HG03565 (cell line): Measurements from ENCODE around the gene GFOD1.

ENCODE experiments used
- ATAC-seq: cut with Tn5 transposase; IDR thresholded peaks from one replicate; pipeline ENCODE4 v1.9.1; 2021; ENCODE audit warnings: mild to moderate bottlenecking, moderate library complexity; ENCODE audit not compliant: unreplicated experiment

The GFOD1 gene

DNA sequence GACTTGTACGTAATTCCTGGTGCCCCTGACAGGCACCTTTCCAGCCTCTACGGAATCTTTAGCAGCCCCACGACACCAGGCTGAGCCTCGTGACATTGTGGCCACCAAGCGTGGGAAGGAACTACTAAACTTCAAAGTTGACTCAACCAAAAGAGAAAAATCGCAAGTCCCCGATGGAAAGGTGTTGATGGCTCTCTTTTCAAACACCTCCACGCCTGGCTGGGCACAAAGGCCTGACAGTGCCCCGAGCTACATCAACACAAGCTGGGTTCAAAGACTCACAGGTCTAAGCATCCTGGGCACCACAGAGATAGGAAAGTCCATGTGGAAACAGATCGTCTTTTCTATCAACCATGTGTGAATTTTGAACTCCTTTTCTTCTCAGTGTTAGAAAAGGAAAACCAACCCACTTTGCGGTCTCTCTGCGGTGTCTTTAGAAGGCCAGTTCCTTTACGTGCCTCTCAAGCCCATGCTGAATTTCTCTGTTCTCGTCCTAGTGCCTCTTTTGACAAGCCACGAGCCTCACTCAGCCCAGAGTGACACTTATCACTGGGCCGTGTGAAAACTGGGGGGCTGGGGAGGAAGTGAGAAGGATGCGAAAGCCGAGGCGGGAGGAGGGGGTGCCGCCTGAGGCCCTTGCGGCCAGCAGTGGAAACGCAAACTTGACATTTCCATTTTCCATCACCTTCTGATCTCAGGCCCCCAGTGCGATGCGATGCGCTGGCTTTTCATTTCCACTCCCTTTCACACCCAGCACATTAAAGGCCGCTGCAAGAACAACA, 59.4 kb downstream of the GFOD1 start:
- ATAC-seq = peak; percentile 47

DNA sequence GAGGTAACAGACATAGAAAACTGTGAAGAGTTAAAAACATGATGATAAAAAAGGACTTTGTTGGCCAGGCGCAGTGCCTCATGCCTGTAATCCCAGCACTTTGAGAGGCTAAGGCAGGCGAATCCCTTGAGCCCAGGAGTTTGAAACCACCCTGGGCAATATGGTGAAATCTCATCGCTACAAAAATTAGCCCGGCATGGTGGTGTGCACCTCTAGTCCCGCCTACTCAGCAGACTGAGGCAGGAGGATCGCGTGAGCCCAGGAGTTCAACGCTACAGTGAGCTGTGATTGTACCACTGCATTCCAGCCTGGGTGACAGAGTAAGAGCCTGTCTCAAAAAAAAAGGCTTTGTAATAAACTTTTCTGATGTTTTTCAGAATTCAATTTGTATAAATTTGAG, 60.1 kb downstream of the GFOD1 start:
- peak; percentile 19 for ATAC-seq

DNA sequence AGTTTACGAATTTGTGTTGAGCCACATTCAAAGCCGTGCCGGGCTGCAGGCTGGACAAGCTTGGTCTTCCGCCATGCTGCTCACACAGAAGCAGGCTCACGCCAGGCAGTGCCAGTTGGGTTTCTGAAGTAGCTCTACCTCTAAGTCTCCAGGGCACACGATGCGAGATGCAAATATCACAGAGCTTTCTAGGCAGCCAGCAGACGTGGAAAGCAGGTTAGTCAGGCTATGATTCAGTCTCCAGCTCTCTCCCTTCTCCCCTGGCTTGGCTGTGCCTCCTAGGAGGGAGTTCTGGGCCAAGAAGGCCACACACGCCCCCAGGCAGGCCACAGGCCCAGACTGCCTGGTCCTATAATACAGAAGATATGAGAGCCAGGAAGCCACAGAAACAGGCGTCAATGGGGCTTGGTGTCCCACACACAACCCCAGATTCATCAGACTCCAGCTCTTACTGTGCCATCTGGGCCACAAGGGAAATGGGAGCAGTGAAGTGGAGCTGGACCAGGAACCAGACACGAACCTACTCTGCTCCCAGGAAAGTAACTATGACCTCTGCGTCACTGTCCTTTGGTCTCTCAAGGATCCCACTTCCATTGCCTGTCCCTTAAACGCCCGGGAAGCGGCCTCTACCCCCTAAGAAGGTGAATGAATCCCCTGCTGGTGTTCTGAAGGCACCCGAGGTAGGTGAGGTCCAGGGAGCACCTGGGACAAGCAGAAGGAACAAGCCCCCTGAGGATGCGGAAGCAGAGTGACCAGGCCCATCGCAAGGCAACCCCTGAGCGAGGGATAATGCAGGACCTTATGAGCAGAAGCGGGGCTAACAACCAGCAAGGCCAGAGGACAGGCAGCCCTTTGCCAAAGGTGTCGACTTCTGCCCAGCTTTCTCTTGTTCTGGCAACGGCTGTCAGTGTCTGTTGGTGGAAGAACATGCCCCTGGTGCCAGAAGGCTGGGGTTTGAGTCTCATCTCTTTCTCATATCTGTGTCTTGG, 61.2 kb downstream of the GFOD1 start:
- ATAC-seq = no peak

DNA sequence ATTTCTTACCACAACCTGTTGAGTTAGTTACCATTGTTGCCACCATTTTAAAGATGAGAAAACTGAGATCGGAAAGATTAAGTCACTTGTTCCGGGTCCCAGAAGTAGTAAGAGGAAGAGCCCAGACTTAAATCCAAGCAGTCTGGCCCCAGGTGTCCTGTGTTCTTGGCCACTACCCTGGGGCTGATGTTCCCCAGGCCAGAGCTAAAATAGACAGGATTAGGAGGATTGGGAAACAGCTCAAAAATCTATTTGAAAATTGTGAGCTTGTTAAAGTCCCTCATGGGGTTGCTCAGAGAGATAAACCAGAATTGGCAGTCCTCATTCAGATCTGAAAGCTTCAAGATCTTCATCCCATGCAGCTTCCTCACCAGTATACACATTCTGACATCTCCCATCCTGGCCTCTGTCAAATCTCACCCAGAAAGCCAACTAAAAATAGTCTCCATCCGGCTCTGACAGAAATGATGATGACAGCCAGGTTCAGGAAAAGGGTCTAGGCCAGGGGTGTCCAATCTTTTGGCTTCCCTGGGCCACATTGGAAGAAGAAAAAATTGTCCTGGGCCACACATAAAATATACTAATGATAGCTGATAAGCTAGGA, 62.0 kb downstream of the GFOD1 start:
- ATAC-seq = no peak

DNA sequence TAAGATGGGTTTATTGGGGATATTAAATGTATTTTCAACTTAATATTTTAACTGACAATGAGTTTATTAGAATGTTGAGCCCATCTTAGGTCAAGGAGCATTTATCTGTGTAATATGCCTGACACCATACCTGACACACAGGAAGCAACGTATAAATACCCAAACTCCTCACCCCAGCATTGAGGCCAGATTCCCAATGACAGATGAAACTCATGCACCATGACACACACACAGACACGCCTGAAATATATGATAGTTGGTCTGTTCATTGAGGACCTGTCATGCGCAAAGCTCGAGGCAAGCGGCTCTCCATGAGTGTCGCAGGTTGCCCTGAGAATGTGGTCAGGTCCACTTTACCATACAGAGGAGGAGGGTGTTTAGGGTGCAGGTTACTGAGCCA, 64.1 kb downstream of the GFOD1 start:
- no peak for ATAC-seq

DNA sequence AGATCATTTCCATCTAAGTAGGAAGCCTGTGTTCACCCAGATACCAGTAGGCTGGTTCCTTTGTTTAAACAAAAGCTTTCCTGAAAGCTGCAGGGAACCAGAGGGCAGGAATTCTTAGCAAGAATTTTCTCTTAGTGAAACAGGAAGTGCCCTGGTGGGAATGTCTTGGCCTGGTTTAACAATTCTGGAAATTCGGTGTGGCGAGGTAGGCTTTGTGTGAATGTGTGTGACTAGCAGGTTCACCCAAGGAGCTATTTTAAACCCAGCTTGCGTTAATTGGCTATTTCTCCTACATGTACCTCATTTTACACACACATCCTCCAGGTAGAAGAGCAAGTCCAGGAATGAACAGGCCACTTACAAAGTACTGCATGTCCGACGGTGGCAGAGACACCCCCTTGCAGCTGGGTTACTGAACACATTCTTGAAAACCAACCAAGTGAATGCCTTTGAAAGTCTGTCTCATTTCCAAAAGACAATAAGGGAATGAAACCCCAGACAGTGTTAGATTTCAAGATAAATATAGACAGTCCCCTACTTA, 64.6 kb downstream of the GFOD1 start:
- ATAC-seq = no peak

DNA sequence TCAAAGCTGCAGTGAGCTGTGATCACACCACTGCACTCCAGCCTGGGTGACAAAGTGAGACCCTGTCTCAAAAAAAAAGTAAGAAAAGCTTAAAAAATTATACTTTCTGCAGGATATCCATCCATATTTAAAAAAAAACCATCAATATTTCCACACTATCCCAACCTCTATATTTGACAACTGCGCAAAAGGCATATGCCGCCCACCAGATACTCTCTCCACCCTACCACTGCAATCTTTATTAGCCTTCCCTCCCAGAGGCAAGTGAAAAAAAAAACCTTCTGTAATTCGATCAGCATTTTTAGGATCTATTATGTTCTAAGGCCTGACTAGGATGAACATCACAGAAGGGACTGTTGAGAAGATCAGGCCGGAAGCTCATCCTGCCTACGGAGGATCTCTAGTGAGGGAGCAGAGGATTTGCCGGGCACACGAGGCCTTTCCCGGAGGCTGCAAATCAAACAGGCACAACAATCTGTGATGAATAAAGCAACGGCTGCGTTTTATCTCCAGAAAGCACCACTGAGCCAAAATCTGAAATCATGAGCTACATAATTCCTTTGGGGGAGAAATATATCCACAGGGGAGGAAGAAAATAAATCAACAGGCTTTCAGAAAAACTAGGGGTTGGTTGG, 65.9 kb downstream of the GFOD1 start:
- ATAC-seq = no peak

DNA sequence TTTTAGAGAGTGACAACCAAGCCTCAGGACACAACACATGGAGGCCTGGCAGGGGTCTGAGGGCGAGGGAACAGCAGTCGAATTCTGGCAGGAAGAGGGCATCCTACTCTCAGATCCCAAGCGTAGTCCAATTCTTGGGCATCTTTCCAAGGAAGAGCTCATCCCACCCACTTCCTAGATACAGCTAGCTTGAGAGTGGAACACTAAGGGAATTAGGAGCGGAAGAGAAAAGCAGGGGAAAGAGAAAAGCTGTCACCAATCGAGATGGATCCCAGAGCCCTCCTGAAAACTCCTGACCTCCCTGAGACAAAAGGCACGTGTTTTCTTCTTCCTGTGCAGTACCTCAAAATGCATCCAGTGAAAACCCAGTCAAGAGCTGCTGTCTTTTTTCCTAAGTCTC, 67.1 kb downstream of the GFOD1 start:
- no peak for ATAC-seq

DNA sequence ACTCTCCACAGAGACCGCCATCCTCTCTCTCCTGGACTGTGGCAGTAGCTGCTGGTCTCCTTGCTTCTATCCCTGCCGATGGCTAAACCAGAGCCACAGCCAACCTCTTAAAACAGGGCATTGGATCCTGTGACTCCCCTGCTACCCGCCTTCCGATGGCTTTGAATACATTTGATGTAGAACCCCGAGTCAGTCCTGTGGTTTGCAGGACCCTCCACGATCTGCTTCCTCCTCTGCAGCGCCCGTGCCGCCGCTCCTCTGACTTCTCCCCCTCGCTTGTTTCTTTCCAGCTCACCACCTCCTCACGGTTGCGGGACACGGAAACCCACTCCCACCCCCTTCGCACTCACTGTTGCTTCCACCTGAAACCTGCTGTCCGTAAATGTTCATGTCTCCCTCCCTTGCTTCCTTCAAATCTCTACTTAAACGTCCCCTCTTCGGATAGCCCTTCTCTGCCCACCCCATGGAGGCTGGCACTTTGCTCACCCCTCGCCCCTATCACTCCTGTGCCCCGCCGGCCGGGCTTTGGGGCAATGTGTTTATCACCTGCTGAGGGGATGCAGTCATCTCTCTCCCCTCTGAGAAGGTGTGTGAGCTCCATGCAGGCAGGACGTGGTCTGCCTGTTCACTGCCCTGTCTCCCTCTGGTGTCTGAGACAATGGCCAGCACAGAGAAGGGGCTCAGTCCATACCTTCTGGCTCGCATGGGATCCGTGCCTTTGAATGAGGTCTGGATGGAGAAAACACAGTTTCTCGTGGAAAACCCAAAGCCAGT, 67.8 kb downstream of the GFOD1 start:
- no peak for ATAC-seq

DNA sequence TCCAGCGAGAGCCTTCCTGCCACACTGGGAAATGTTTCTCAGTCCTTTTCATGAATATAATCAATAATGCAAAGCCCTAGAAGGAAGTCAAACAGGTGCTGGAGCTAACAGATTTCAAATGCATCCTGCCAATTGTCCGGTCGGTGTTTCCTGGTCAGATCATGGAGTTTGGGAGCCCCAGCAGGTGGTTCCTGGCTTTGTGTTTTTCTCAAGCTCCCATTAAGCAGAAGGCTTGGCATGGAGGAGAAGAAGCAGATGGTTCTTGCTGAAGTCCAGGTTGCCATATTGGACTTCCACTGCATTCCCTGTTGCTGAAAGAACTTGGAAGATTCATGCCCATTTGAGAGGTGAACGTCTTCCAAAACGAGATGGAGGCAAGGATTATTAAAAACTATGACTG, 68.6 kb downstream of the GFOD1 start:
- ATAC-seq = no peak

DNA sequence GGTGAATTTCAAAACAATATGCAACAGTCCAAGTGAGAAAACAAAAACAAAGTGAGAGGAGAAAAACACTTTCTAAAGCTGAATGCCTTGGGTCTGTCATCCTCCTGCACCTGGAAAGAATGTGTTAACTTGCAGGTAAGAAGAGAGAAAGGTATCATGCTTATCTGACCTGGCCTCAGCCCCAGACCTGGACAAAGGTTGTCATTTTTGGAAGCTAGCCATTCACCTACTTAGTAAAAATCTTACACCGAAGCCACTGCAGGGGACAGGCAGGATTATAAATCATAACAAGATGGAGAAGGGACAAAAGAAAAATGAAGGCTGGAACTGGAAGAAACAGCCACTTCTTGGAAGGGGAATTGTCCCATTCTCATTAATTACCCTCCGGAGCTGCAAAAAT, 69.4 kb downstream of the GFOD1 start:
- ATAC-seq = no peak

DNA sequence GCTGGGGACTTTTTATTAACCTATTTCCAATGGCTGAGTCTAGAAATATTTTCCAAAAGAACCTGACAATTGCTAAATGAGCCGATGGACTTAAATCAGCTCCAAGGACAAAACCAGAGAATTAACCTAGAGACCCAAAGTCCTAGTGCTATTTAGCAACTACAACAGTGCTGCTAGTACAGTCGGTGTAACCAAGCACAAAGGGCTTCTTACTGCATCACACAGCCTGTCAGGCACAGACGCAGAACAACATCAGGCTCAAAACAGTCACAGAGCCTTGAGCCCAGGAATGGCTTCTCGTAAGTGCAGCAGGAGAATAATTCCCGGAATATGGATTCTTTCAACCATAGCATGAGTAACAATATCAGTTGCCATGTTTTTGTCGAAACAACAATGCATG, 70.0 kb downstream of the GFOD1 start:
- no peak for ATAC-seq

DNA sequence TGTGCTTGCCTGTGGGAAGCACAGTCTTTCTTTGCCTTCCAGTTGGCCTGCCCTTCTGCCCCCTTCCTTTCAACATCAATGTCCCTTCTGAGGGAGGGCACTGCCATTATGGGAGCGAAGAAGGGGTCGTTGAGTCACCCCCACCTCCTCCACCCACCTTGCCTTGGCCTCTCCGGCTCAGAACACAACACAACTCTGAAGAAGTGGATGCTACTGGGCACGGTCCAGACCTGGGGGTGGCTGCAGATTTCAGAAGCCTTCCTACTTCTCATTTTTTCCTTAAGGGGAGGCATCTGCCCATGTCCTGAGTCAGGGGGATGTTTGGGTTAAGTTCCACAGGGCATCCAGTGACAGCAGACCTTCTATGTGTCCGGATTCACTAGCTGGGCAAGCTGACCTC, 72.1 kb downstream of the GFOD1 start:
- ATAC-seq = no peak

DNA sequence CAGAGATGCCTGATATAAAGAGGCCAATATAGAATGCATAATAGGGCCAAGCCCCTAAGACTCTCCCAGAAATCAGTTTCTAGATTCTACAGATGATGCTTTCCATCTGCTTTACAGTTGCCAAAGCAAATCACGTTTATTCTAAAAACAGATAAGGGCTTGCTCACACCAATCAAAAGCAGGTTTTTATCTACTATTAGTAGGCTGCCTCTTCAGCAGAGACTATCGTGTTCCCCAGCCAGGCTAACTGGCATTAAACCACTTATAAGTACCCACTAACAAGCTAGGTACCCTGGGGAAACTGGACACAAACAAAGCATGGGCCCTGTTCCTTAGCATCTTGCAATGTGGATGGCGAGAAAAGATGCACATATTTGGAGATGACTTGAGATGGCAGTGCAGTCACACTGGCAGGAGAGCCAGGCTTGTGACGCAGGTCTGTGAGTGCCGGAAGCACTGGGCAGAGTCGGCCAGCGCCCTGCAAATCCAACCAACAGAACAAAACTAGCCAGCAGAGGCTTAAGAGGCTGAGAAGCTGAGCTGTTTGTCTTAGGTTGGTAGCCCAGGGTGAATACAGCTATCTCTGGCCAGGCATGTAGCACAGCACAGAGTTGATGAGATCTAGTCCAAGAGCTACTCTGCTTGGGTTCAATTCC, 73.4 kb downstream of the GFOD1 start:
- ATAC-seq = no peak

DNA sequence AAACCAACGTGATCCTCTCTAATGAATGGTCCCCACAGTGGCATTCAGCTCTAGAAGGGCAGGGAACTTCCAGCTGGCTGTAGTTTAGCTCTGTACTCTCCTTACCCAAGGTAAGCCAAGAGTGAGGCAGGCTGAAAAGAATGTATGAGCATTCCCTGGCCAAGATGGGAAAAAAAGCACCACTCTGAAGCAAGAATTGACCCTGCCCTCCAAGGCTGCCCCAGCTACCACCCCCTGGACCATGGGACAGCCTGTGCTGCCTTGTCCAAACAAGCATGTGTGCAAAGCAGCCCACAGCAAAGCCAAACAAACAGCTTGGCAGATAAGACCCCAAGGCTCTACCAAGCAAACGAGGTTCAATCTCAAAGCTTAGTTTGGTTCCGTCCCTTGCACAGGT, 73.9 kb downstream of the GFOD1 start:
- ATAC-seq = no peak

DNA sequence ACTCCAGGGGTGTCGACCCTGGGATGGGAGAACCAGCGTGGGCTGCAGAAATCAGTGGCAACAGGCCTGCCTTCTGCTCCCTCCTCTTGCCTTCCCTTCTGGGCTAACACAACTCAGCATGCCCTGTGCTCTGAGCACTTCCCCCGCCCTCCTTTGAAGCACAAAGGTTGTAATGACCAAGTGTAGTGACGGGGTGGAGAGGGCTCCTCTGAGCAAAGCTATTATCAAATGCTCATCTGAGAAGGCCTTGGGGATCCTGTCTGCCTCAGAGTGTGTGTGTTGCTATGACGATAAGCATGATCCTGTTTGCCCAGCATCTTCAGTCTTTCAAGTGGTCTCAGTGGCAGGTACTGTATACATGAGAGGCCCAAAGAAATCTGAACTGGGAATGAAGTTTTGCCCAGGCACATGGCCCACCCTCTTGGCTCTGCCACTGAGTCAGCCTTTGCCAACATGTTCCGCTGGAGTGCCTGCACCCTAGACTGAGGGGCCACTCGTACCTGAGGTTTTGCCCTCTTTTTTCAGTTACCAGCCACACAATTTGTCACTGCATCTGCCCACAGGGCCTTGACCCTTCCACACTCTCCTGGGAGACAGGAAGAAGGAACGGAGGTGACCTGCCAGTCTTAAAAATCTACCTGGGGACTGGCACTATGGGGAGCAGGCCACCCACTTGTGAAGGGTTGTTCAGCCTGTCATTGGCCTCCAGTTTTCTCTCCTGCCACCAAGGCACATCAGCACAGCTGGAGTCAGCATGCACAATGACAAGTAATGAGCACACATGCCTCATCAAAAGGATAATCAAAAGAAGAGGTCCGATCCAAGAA, 74.5 kb downstream of the GFOD1 start:
- no peak for ATAC-seq

DNA sequence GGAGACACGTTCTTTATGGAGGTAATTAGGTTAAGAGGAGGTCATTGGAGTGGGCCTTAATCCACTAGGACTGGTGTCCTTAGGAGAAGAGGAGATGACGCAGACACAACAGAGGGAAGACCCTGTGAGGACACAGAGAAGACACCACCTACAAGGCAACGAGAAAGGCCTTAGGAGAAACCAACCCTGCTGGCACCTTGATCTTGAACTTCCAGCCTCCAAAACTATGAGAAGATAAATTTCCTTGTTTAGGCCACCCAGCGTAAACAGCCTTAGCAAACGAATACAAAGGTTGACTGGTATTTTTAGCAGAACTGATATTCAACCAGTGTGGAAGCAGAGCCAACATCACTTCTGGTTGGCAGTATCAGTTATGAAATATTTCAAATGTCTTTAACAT, 75.2 kb downstream of the GFOD1 start:
- ATAC-seq = no peak

DNA sequence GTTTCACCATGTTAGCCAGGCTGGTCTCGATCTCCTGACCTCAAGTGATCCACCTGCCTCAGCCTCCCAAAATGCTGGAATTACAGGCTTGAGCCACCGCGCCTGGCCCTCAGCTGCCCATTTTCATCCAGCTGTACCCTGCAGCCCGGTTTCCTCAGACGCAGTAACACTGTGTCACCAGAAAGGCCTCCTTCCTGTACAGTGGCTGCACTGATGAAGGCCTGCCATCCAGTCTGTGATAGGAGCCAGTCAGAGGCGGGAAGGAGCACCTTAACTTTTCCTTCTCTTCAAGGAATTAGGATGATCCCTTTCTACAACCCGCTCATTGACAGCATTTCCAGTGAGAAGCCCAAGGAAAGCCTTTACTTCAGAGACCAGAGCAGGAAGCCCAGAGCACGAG, 75.9 kb downstream of the GFOD1 start:
- ATAC-seq = no peak

DNA sequence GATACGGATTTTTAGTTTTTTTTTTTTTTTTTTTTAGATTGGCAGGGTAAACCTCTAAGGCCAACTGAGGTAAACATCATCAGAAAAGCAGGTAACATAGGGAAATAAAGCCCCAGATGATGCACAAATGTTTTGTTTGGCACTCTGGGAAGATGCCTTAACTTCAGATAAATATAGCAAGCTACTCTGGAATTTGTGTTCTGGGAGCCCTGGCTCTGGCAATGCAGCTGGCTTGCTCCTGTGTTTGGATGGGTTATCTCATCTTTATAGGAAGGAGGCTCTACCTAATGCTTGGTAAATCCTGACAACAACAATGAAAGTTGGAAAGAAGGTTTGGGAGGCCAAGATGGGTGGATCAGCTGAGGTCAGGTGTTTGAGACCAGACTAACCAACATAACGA, 77.4 kb downstream of the GFOD1 start:
- no peak for ATAC-seq
